Stimulated activated CD4-positive, alpha-beta T cell treated with anti-CD3 and anti-CD28 coated beads, Interleukin-12 subunit alpha, Interleukin-12 subunit beta, amount 100 ng/mL, for 48 hours (primary cell): ENCODE data around the gene MIOX.
"Not testable (repeated sequence)": the region's sequence is repeated elsewhere in the genome, so short reads cannot be mapped to it uniquely, and the experiment has no call there.

Source experiments
- DNase-seq, 3 donors: peaks; one replicate each; pipeline ENCODE4 v3.0.0-alpha.2; 2020; ENCODE audit warnings: low read depth in 2 of 3, low spot score in 1 of 3

MIOX gene

DNA sequence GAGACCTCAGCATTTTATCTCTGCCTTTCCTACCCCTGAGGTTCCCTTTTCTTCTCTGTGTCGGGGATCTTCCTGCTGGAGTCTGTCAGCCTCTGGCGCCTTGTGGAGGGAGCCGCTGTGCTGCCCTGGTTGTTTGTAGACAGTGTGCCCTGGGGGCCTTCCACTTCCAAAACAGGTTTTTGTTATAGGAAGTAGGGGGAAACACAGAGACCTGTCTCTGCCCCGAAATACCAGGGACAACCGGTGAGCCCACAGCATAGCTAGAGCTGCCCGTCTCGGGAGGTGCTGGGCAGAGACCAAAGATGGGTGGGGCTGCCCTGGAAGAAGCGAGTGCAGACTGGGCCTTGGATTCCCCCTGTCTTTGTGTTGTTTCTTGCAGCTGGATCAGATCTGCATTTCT lies 29.4 kb downstream of the MIOX start:
- no peak for DNase-seq

DNA sequence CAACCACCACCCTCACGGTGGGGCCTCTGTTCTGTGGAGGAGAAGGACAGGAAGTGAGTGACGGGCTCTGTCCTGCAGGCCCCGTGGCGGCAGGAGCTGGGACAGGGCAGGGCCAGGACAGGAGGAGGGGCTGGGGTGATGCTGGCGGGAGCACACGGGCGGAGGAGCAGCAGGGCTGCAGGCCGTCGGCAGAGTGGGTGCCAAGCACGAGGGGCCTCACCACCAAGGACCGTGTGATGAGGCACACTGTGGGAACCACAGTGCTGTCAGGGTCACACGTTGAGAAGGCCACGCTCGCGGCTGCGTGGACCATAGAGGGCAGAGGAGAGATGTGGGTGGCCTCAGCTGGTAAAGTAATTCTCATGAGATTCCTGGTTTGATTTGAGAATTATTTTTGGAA lies 30.2 kb downstream of the MIOX start:
- no peak for DNase-seq

DNA sequence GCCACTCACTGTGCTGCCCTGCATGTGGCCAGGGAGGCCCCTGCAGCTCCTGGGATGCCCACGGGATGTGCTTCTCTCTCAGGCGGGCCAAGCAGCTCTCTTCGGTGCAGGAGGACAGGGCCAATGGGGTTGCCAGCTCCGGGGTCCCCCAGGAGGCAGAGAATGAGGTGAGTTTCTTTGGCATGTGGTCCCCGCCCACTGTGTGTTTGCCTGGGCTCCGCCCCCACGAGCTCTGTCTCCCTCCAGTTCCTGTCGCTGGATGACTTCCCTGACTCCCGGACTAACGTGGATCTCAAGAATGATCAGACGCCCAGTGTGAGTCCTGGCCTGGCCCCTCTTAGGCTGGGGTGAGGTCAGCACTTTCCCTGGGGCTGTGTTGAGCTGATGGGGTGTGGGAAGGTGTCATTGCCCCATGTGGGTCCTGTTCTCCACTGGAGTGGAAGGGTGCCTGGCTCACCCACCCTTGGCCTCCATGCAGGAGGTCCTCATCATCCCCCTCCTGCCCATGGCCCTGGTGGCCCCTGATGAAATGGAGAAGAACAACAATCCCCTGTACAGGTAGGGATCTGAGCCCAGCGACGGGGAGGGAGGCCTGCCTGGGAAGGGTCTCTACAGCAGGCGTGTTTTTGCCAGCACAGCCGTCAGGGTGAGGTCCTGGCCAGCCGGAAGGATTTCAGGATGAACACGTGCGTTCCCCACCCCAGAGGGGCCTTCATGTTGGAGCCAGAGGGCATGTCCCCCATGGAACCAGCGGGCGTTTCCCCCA lies 31.0 kb downstream of the MIOX start:
- DNase-seq, result no peak

DNA sequence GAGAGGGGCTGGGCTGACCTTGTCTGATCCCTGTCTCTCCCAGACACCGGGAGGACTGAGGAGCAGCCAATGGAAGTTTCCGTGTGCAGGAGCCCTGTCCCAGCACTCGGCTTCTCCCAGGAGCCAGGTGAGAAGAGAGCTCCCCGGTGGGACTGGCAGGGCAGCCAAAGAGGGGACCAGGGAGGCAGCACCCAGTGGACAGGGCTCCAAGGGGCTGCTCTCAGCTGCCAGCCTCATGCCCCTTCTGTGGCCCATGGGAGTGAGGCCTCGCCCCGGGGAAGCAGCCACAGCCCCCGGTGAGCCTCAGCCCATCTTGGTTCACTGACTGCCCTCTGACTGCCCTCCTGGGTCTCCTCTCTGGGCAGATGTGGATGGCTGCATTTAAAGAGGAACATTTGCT lies 31.9 kb downstream of the MIOX start:
- no peak for DNase-seq

DNA sequence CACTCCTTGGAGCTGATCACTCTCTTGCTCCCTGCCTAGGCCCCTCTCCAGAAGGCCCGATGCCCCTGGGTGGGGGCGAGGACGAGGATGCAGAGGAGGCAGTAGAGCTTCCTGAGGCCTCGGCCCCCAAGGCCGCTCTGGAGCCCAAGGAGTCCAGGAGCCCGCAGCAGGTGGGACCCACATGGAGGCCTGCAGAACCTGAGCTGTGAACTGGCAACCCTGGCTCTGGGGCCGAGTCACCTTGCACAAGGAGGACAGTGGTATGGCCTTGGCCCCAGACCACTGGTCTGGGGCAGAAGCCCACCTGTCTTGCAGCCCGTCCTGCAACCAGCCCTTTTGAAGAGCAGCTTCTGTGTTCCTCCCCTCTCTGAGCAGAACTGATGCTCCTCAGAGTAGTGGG lies 32.5 kb downstream of the MIOX start:
- no peak for DNase-seq

DNA sequence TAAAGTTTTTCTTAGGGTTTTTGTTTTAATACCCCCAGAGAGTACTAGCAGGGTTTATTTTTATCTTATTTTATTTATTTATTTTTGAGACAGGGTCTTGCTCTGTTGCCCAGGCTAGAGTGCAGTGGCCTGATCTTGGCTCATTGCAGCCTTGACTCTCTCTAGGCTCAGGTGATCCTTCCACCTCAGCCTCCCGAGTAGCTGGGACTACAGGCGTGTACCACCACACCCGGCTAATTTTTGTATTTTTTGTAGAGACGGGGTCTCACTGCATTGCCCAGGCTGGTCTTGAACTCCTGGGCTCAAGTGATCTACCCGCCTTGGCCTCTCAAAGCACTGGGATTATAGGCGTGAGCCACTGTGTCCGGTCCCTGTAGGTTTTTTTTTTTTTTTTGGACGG lies 33.5 kb downstream of the MIOX start:
- DNase-seq, result not testable (repeated sequence)

DNA sequence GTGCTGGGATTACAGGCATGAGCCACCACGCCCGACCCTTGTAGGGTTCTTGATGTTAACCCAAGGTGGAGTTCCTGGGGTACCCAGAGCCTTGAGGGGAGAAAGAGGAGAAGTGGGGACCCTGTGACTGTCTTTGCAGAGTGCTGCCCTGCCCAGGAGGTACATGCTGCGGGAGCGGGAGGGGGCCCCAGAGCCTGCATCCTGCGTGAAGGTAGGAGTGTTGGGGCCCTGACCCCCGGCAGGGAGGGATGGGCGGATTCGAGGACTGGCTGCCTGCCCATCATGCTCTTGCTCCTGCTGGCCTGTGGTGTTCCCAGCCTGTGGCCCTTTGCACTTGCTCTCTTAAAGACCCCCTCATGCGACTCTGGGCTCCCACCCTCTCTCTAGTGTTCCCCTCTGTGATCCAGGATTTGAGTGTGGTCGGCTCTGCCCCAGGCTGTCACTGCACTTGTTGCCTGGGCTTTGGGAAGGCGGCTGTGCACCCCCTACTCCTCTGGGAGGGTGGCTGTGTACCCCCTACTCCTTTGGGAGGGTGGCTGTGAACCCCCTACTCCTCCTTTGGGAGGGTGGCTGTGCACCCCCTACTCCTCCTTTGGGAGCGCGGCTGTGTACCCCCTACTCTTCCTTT lies 34.3 kb downstream of the MIOX start:
- DNase-seq, result no peak

DNA sequence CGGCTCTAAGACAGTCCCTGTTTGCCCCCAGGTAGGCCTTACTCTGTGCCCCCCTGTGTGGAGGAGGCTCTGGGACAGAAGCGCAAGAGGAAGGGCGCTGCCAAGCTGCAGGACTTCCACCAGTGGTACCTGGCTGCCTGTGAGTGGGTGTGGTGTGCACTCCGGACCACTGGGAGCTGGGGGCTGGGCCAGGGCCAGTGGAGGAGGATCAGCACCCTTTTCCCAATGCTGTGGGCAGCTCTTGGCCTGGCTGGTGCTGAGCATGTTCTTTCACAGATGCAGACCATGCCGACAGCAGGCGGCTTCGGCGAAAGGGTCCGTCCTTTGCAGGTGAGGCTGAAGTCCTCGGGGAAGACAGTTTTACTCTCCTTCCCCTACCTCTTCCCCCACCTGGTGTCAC lies 35.1 kb downstream of the MIOX start:
- no peak for DNase-seq

DNA sequence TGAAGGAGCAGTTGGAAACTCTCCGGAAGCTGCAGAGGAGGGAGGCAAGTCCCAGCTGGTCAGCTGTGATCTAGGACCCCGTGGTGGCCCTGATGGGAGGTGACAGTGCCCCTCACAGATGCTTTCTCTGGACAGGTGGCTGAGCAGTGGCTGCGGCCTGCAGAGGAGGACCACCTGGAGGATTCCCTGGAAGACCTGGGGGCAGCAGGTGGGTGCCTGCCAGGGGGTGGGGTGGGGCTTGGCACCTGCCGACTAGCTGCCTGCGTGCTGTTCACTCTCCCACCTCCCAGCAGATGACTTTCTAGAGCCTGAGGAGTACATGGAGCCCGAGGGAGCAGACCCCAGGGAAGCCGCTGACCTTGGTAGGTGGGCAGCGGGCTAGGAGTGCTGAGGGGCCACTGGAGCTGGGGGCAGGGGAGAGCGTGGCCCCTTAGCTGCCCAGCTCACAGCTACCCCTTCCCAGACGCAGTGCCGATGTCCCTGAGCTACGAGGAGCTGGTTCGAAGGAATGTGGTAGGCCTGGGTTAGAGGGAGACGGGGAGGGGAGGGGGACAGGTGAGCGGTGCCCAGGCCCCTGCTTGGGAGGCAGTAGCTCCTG lies 35.6 kb downstream of the MIOX start:
- no peak for DNase-seq

DNA sequence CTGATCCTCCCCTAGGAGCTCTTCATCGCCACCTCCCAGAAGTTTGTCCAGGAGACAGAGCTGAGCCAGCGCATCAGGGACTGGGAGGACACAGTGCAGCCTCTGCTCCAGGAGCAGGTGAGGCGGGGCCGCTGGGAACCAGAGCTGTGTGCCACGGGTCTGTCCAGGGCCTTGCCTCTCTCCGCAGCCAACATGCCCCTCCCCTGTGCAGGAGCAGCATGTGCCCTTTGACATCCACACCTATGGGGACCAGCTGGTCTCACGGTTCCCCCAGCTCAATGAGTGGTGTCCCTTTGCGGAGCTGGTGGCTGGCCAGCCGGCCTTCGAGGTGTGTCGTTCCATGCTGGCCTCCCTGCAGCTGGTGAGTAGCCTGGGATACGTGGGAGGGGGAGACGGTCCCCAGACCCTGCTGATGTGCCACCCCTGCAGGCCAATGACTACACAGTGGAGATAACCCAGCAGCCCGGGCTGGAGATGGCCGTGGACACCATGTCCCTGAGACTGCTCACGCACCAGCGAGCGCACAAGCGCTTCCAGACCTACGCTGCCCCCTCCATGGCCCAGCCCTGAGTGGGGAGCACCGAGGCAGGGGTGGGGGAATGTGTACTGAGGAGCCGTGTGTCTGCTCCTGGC lies 36.3 kb downstream of the MIOX start:
- no peak for DNase-seq

DNA sequence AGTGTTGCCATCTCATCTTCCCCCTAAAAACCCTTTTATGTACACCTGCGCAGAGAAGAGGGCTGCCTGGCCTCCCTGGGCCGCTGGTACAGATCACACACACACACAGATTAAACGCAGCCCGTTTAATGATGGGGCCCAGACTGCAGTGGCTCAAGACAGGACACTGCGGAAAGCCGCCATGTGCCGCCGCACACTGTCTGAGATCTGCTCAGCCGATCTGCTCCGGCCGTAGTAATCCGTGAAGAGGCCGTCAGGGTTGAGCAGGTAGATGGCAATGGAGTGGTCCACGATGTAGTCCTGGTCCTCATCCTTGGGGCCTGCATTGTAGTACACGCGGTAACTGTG lies 36.8 kb downstream of the MIOX start:
- DNase-seq, result no peak

DNA sequence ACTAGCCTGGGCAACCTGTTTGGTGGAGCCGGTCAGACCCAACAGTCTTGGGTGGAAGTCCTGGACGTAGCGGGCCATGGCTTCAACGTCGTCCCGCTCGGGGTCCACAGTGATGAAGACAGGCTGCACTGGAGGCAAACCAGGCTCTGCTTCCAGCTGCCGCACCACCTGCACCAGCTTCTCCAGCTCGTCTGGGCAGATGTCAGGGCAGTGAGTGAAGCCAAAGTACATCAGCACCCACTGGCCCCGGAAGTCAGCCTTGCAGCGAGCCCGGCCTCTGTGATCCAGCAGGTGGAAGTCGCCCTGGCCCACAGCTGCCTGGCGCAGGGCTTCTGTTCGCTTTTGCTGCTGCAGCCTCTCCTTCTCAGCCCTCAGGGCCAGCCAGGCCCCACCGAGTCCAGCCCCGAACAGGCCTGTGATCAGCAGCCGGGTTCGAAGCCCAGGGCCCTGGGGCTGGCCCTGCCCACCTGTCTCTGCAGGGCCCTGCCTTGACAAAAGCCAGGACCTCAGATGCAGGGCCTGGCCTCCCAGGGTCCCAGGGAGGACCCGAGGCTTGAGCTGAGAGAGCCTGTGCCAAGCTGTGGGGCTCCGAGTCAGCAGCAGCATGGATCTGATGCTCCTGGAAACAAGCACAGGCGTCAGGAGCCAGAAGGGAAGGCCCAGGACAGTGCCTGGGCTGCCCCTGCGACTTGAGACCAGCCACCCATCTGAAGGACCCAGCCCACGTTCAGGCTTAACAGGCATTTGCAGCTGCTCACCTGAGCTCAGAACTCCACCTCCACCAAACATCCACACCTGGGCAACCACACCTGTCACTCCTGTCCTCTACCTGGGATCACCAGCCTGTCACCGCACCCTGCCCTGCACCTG lies 37.4 kb downstream of the MIOX start:
- no peak for DNase-seq

DNA sequence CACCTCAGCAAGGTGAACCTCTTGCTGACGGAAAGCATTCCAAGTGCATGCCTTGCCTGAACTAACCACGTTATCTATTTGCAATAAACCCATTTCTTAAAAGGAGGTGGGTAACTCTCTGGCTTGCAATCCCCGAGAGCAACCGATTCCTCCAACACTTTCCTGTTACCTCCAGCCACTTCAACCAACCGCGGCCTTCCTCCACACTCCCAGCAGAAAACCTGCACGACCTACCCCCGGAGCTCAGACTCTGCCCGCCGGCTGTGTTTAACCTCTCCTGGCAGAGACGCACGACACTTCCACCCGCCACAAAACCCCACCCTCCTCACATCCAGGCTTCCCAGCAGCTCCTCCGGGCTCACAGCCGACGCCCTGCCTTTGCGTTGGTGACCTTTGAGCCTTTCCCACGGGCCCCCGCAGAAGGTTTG lies 38.0 kb downstream of the MIOX start:
- no peak for DNase-seq

DNA sequence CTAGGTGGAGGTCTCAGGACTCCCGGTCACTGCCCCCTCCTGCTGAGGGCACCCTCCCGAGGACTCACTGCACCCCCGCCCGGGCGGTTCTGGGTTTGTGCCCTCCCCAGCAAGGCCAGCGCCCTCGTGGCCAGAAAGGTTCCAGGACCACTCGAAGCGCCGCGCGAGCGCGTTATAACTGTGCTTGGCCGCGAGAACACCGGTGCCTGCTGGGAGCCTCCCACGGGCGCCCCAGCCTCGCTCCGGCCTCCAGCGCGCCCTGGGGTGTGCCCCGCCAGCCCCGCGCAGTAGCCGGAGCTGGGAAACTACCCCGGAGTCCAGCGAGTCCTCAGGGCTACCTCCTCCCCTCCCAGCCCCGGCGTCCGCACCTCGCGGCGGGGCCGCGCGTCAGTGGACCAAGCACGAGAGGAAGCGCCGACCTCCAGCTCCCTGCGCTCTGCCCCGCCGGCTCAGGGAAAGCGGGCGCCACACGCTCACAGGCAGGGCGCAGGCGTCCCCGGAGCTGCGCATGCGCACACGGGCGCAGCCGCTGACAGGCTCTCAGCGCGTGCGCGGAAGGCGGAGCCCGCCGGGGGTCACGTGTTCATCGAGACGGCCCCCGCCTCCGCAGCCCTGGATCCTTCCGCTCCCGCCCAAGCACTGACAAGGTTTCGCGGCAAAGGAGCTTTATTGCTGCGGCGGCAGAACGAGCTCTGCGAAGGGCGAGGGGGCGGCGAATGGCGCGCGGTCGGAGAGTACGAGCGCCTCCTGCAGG lies 38.6 kb downstream of the MIOX start, which contains the start of gene SCO2:
Gene SCO2 (minus strand): TSS at position 495 of the 754 bp plus-strand sequence. CDS start 1,187 bp downstream, outside the sequence.
- peak; percentile 95 to 99 (median 98) for DNase-seq

DNA sequence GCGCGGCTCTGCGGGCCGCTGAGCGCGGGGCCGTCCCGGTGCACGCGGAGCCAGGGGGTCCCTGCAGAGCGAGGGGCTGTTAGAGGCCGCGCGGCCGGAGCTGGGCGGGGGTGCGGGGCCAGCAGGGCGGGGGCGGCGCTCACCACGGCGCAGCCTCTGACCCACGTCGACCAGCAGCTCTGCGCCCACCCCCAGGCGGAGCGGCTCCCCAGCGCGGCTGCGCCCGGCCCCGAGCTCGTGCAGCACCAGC lies 39.1 kb downstream of the MIOX start:
- no peak for DNase-seq

DNA sequence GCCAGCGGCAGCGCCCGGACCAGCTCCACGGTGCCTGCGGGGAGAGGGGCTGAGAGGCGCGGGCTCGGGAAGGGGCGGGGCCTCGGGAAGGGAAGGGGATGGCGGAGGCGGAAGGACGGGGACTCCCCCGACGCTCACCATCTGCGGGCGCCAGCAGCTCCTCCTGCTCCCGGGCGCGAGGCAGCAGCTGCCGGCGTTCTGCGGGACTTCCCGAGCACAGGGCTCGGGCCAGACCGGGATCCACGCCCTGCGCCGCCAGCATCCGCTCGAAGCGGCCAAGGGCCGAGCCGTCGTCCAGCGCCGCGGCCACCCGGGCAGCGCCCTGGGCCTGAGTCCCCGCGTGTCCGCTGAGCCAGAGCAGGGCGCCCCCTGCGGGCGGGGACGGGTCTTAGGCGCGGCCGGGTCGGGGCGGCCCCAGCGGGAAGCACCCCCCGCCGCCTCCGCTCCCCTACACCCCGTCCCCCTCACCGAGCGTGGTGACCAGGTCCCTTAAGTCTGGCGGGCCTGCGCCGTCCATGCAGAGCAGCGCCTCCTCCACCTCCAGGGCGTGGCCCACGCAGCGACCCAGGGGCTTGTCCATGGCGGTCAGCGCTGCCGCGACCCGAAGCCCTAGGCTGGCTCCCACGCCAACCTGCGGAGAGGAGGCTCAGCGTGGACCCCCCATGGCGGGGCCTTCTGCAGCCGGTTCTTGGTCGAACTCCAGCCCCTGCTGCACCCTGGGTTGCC lies 39.6 kb downstream of the MIOX start:
- DNase-seq, result peak; percentile 81 to 87 (median 81)

DNA sequence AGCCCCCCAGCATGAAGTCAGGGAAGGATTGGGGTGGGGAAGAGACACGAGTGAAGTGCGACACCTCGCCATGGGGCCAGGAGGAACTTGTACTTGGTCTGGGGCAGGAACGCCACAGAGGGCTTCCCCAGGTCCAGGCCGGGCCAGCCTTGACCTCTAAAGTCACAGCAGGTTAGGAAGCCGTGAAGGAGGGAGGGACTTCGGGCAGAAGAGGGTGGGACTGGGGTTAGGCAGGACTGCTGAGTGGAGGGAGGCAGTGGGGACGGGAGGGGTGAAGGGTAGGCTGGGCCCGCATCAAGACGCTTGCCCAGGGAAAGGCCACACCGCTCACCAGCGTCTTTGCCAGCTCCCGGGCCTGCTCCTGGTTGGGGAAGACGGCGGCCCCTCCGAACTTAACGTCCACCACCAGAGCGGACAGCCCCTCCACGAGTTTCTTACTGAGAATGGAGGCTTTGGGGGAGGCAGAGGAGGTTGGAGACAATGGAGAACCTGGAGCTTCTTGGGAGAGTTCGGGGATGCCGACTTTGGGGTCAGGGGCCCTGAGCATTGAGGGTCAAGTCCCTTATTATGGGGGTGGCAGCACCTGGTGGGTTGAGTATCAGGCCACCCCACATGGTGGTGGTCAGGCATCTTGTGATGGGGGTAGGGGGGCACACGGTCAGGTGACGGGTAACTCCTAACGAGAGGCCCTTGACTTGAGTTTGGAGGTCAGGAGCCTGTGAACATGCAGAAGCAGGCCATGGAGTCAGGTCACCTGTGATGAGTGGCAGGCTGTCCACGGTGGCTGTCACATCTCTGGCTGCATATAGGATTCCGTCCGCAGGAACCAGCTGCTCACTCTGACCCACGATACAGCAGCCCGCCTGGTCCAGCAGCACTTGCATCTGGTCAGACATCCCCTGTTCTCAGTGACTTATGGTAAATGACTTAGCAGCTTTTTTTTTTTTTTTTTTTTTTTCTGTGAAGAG lies 40.5 kb downstream of the MIOX start:
- no peak for DNase-seq

DNA sequence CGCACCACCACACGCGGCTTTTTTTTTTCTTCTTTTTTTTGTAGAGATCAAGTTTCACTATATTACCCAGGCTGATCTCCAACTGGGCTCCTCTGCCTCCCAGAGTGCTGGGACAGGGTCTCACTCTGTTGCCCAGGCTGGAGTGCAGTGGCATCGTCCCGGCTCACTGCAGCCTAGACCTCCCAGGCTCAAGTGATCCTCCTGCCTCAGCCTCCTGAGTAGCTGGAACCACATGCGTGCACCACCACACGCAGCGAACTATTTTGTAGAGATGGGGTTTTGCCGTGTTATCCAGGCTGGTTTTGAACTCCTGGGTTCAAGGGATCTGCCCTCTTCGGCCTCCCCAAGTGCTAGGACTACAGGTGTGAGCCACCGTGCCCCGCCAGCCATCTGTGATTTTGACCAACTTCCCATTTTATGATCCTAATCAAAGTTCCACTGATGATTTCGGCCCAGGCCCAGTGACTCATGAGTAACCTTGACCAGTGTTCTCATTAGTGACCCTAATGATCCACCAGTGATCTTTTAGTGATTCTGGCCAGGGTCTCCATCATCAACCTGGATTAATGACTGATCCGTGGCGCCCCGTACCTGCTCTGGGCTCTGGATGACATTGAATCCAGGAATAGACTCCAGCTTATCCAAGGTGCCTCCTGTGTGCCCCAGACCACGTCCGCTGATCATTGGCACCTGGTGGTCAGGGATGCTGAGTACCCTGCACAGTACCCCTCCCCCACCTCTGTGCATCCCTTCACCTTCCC lies 41.4 kb downstream of the MIOX start:
- no peak for DNase-seq
